LNCaP clone FGC (cell line): ENCODE data around the gene LRRC4.

Experiments
- DNase-seq: peaks from one replicate; pipeline ENCODE4 v3.0.0-alpha.2; 2011; ENCODE audit warnings: low read depth
- H3K4me3 ChIP-seq: 2 replicates; pipeline ENCODE4 v1.5.1; 2011; ENCODE audit warnings: mild to moderate bottlenecking, low read depth, low read length, control low read depth
- TF ChIP-seq, protein P1 (sequence below): IDR thresholded peaks from 2 replicates; pipeline ENCODE4 v1.5.1; 2012; ENCODE audit warnings: mild to moderate bottlenecking; ENCODE audit not compliant: control insufficient read depth, insufficient read depth; ENCODE audit errors: extremely low read depth

Gene LRRC4

DNA sequence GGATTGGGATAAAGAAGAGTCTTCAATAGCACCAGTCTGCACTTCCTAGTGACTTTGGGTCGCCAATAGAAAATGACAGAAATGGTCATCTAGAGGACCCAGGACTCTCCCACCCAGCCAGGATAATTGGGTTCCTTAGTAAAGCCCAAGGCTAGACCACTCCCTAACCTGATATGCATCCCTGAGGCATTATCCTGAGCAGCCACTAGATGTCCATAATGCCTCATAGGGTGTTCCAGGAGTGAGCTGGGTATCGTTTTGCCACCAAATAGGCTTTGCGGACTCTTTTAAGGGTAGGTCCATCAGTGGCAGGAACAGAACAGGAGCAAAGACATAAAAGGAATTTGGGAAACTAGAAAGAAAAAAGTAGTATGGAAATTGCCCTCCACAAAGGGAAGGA lies 4.5 kb upstream of the LRRC4 start:
- H3K4me3 ChIP-seq: no peak overlapping the region
- no peak for DNase-seq
- TF ChIP-seq, protein P1, sequence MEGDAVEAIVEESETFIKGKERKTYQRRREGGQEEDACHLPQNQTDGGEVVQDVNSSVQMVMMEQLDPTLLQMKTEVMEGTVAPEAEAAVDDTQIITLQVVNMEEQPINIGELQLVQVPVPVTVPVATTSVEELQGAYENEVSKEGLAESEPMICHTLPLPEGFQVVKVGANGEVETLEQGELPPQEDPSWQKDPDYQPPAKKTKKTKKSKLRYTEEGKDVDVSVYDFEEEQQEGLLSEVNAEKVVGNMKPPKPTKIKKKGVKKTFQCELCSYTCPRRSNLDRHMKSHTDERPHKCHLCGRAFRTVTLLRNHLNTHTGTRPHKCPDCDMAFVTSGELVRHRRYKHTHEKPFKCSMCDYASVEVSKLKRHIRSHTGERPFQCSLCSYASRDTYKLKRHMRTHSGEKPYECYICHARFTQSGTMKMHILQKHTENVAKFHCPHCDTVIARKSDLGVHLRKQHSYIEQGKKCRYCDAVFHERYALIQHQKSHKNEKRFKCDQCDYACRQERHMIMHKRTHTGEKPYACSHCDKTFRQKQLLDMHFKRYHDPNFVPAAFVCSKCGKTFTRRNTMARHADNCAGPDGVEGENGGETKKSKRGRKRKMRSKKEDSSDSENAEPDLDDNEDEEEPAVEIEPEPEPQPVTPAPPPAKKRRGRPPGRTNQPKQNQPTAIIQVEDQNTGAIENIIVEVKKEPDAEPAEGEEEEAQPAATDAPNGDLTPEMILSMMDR: peak; percentile 62

DNA sequence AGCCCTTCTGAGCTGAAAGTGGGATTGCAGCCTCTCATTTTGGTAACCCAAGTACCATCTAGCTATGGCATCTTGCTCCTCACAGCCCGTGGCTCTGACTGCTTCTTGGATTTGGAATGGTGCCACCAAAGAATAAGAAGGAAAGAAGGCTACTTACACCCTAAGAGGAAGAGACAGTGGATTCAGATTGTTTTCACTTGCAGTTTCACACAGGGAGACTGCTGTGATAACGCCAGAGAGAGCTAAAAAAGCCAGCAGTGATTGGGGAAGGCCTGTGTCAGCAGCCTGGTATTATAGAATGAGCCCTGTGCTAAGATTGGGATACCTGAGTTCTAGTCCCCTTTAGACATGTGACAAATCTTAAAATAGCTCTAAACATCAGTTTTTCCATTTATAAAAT lies 3.6 kb upstream of the LRRC4 start:
- no peak overlapping the region for H3K4me3 ChIP-seq
- no peak for DNase-seq
- TF ChIP-seq, protein P1: no peak

DNA sequence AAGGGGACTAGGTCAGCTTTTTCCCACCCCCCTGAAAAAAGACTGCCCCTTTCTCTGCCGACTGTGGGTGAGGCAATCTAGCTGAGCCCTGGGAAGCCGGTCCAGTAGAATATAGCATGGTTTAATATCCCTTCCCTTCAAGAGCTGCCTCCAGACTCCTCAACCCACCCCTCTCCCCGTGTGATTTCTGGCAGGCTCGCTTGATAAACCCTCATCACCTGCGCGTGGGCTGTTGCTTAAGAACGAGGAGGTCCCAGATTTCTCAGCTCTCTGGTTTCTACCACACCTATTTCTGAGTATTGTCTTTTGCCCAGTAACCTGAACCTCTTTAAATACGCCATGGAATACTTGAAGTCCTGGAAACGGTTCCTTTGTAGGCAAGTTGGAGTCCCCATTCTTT lies 2.0 kb upstream of the LRRC4 start:
- H3K4me3 ChIP-seq: no peak overlapping the region
- TF ChIP-seq, protein P1: no peak
- DNase-seq: no peak

DNA sequence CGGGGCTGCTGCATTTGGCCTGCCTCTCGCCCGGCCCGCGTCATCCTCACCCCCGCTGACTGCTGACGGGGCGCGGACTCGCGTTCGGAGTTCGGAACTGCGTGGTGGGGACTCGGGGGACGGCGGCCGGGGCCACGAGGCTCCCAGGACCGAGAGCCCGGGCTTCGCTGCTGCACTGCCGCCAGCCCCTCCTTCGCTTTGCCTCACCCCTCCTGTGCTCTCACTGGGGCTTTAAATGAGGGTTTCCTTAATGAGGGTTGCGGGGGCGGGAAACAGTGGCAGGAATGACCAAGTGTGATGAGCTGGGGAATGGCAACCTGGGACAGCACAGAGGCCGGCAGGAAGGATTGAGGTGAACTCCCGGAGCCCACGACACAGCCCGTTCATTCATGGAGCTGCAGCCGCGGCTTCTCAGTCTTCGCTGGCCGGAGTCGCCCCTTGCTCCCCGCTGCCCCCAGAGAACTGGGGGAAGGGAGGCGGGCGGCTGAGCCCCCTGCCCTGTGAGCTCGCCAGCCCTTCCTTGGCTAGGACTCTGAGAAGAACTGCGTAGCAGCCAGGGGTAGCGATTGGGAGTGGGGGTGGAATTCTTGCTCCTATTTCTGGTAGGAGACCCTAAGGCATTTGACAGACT lies 1.5 kb upstream of the LRRC4 start:
- no peak for DNase-seq
- H3K4me3 ChIP-seq: no peak overlapping the region
- TF ChIP-seq, protein P1: no peak

DNA sequence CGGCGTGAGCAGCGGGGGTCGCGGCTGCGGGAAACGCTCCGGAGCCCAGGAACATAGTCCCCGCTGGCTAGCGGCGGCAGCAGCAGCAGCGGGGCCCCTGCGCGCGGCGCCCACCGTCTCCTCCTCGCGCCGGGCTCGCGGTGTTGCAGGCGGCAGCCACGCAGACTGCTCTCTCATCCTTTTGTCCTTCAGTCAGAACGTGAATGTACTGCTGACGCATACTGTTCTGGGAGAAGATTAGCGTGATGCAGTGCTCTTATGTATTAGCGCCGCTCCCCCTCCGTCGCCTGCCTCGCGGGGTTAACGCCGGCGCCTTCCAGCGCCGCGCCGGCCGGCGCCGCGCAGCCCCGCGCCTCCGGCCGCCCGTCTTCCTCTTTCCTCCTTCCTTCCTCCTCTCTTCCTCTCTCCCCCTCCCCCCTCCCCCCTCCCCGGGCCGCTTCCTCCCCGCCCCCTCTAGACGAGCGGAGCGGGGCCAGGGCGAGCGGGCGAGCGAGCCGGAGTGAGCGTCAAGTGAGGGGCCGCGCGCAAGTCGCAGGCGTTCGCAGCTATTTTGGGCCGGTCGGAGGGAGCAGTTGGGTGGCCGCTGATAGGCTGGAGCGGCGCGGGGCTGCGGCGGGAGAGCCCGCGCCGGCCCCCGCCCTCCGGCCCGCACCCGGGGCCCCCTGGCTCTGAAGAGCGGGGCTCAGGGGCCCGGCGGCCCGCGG lies 816 bp upstream of the LRRC4 start:
- TF ChIP-seq, protein P1: no peak
- DNase-seq: no peak
- H3K4me3 ChIP-seq: no peak overlapping the region

DNA sequence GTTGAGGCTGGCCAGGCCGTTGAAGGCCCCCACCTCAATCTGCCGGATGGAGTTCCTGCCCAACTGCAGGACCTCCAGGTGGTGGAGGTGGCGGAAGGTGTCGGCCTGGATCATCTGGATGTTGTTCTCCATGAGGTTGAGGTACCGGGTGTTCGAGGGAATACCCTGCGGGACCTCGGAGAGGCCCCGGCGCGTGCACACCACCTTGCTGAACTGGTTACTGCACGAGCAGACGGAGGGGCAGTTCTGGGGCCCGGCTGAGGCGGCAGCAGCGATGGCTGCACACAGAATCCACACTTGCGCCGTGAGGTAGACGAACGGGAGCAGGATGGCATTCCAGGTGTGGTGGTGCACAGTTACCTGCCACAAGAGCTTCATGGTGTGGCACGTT lies 979 bp downstream of the LRRC4 start:
- no peak for DNase-seq
- H3K4me3 ChIP-seq: no peak overlapping the region
- TF ChIP-seq, protein P1: no peak
